ENCODE results near the gene TMEM178A. TPM values are rescaled to one million over a fixed set of nuclear protein-coding genes. Genes with fewer than 3 reads are reported as not detected.

TMEM178A gene
- total and polyA plus RNA-seq, 4 donors, result 2.0 to 9.5 (median 4.7) TPM

GRCh38 chr2:39664888-39665591, 677 bp upstream of the TMEM178A start:
- Histone ChIP-seq H3K27me3 (ENCODE audit: control insufficient read depth in 1 of 2, insufficient read depth in 2 of 2, low read length in 1 of 2) (no peaks in the 10 kb centered on the region), H3K4me1 (ENCODE audit: control insufficient read depth in 1 of 2, insufficient read depth in 2 of 2, low read length in 2 of 2) (no peaks in the 10 kb centered on the region), H3K9me3 (ENCODE audit: control insufficient read depth, low read length) (no peaks in the 10 kb centered on the region), H3K4me3 (ENCODE audit: low read length in 2 of 2) (peak overlapping the region; percentile 74 to 82), H3K36me3 (ENCODE audit: control insufficient read depth in 1 of 2, insufficient read depth in 2 of 2, low read length in 1 of 2) (no peaks in the 10 kb centered on the region), H3K27ac (ENCODE audit: low read depth in 1 of 2, low read length in 2 of 2) (peak overlapping the region in 1 of 2 donors; percentile 13)
- DNase-seq, result no peak
- intact Hi-C loops (cut with DNase I), result no loop called here
- ATAC-seq (ENCODE audit: low FRiP score), result no peak
- 26 to 28% methylated on average over 26 of the region's 26 CpGs for WGBS, 2 donors

GRCh38 chr2:39666491-39667101, 879 bp downstream of the TMEM178A start:
- Histone ChIP-seq H3K36me3 (ENCODE audit: control insufficient read depth in 1 of 2, insufficient read depth in 2 of 2, low read length in 1 of 2) (no peaks in the 10 kb centered on the region), H3K4me3 (ENCODE audit: low read length in 2 of 2) (peak overlapping the region; percentile 74 to 82), H3K9me3 (ENCODE audit: control insufficient read depth, low read length) (no peaks in the 10 kb centered on the region), H3K27me3 (ENCODE audit: control insufficient read depth in 1 of 2, insufficient read depth in 2 of 2, low read length in 1 of 2) (no peaks in the 10 kb centered on the region), H3K4me1 (ENCODE audit: control insufficient read depth in 1 of 2, insufficient read depth in 2 of 2, low read length in 2 of 2) (no peaks in the 10 kb centered on the region), H3K27ac (ENCODE audit: low read depth in 1 of 2, low read length in 2 of 2) (no peak overlapping the region)
- ATAC-seq (ENCODE audit: low FRiP score) (peak; percentile 37), DNase-seq (no peak)
- intact Hi-C loops (cut with DNase I), result no loop called here
- WGBS, 2 donors, result 1% methylated on average over 25 of the region's 25 CpGs

GRCh38 chr2:39667104-39667885, 1.6 kb downstream of the TMEM178A start:
- no peak overlapping the region for H3K27ac ChIP-seq (ENCODE audit: low read depth in 1 of 2, low read length in 2 of 2)
- peak overlapping the region; percentile 74 to 82 for H3K4me3 ChIP-seq (ENCODE audit: low read length in 2 of 2)
- intact Hi-C loops (cut with DNase I), result no loop called here

GRCh38 chr2:39667886-39668276, 2.2 kb downstream of the TMEM178A start:
- Histone ChIP-seq H3K27ac (ENCODE audit: low read depth in 1 of 2, low read length in 2 of 2) (no peak overlapping the region), H3K27me3 (ENCODE audit: control insufficient read depth in 1 of 2, insufficient read depth in 2 of 2, low read length in 1 of 2) (no peaks in the 10 kb centered on the region), H3K9me3 (ENCODE audit: control insufficient read depth, low read length) (no peaks in the 10 kb centered on the region), H3K36me3 (ENCODE audit: control insufficient read depth in 1 of 2, insufficient read depth in 2 of 2, low read length in 1 of 2) (no peaks in the 10 kb centered on the region), H3K4me3 (ENCODE audit: low read length in 2 of 2) (no peak overlapping the region), H3K4me1 (ENCODE audit: control insufficient read depth in 1 of 2, insufficient read depth in 2 of 2, low read length in 2 of 2) (no peaks in the 10 kb centered on the region)
- no peak for ATAC-seq (ENCODE audit: low FRiP score)
- intact Hi-C loops (cut with DNase I), result no loop called here
- no peak for DNase-seq

More at GRCh38 chr2:39667104-39667885, 1.6 kb downstream of the TMEM178A start:
- Histone ChIP-seq H3K27me3 (ENCODE audit: control insufficient read depth in 1 of 2, insufficient read depth in 2 of 2, low read length in 1 of 2) (no peaks in the 10 kb centered on the region), H3K4me1 (ENCODE audit: control insufficient read depth in 1 of 2, insufficient read depth in 2 of 2, low read length in 2 of 2) (no peaks in the 10 kb centered on the region), H3K9me3 (ENCODE audit: control insufficient read depth, low read length) (no peaks in the 10 kb centered on the region), H3K36me3 (ENCODE audit: control insufficient read depth in 1 of 2, insufficient read depth in 2 of 2, low read length in 1 of 2) (no peaks in the 10 kb centered on the region)
- no peak for ATAC-seq (ENCODE audit: low FRiP score)
- DNase-seq, result no peak
- WGBS, 2 donors, result 7 to 10% methylated on average over 7 of the region's 7 CpGs

GRCh38 chr2:39668576-39669080, 2.9 kb downstream of the TMEM178A start:
- DNase-seq, result no peak
- Histone ChIP-seq H3K36me3 (ENCODE audit: control insufficient read depth in 1 of 2, insufficient read depth in 2 of 2, low read length in 1 of 2) (no peaks in the 10 kb centered on the region), H3K4me1 (ENCODE audit: control insufficient read depth in 1 of 2, insufficient read depth in 2 of 2, low read length in 2 of 2) (no peaks in the 10 kb centered on the region), H3K9me3 (ENCODE audit: control insufficient read depth, low read length) (no peaks in the 10 kb centered on the region), H3K27ac (ENCODE audit: low read depth in 1 of 2, low read length in 2 of 2) (no peak overlapping the region), H3K4me3 (ENCODE audit: low read length in 2 of 2) (no peak overlapping the region), H3K27me3 (ENCODE audit: control insufficient read depth in 1 of 2, insufficient read depth in 2 of 2, low read length in 1 of 2) (no peaks in the 10 kb centered on the region)
- intact Hi-C loops (cut with DNase I), result no loop called here
- no peak for ATAC-seq (ENCODE audit: low FRiP score)
- 96 to 99% methylated on average over 1 of the region's 1 CpG for WGBS, 2 donors

- Histone ChIP-seq H3K4me3 (ENCODE audit: low read length in 2 of 2) (no peak overlapping the region), H3K36me3 (ENCODE audit: control insufficient read depth in 1 of 2, insufficient read depth in 2 of 2, low read length in 1 of 2) (no peaks in the 10 kb centered on the region), H3K27me3 (ENCODE audit: control insufficient read depth in 1 of 2, insufficient read depth in 2 of 2, low read length in 1 of 2) (no peaks in the 10 kb centered on the region), H3K27ac (ENCODE audit: low read depth in 1 of 2, low read length in 2 of 2) (no peak overlapping the region), H3K4me1 (ENCODE audit: control insufficient read depth in 1 of 2, insufficient read depth in 2 of 2, low read length in 2 of 2) (no peaks in the 10 kb centered on the region), H3K9me3 (ENCODE audit: control insufficient read depth, low read length) (no peaks in the 10 kb centered on the region)
- intact Hi-C loops (cut with DNase I), result no loop called here
- 66 to 76% methylated on average over 4 of the region's 4 CpGs for WGBS, 2 donors
- ATAC-seq (ENCODE audit: low FRiP score) (no peak), DNase-seq (no peak)
Observed at GRCh38 chr2:39671604-39672003, 5.9 kb downstream of the TMEM178A start.

- Histone ChIP-seq H3K27ac (ENCODE audit: low read depth in 1 of 2, low read length in 2 of 2) (no peak overlapping the region), H3K4me3 (ENCODE audit: low read length in 2 of 2) (no peak overlapping the region), H3K9me3 (ENCODE audit: control insufficient read depth, low read length) (no peaks in the 10 kb centered on the region), H3K36me3 (ENCODE audit: control insufficient read depth in 1 of 2, insufficient read depth in 2 of 2, low read length in 1 of 2) (no peaks in the 10 kb centered on the region), H3K27me3 (ENCODE audit: control insufficient read depth in 1 of 2, insufficient read depth in 2 of 2, low read length in 1 of 2) (no peaks in the 10 kb centered on the region), H3K4me1 (ENCODE audit: control insufficient read depth in 1 of 2, insufficient read depth in 2 of 2, low read length in 2 of 2) (no peaks in the 10 kb centered on the region)
- no peak for DNase-seq
- intact Hi-C loops (cut with DNase I), result no loop called here
- WGBS, 2 donors, result 86 to 91% methylated on average over 7 of the region's 7 CpGs
- ATAC-seq (ENCODE audit: low FRiP score), result no peak
Observed at GRCh38 chr2:39673018-39673417, 7.3 kb downstream of the TMEM178A start.

GRCh38 chr2:39676342-39676741, 10.6 kb downstream of the TMEM178A start:
- no peaks in the 10 kb centered on the region for H3K36me3 ChIP-seq (ENCODE audit: control insufficient read depth in 1 of 2, insufficient read depth in 2 of 2, low read length in 1 of 2)
- no peak overlapping the region for H3K27ac ChIP-seq (ENCODE audit: low read depth in 1 of 2, low read length in 2 of 2)
- WGBS, 2 donors, result 96 to 98% methylated on average over 7 of the region's 7 CpGs
- intact Hi-C loops (cut with DNase I), result no loop called here
- H3K27me3 ChIP-seq (ENCODE audit: control insufficient read depth in 1 of 2, insufficient read depth in 2 of 2, low read length in 1 of 2), result no peaks in the 10 kb centered on the region
- H3K4me3 ChIP-seq (ENCODE audit: low read length in 2 of 2), result no peak overlapping the region
- ATAC-seq (ENCODE audit: low FRiP score), result no peak
- no peak for DNase-seq
- H3K9me3 ChIP-seq (ENCODE audit: control insufficient read depth, low read length), result no peaks in the 10 kb centered on the region
- H3K4me1 ChIP-seq (ENCODE audit: control insufficient read depth in 1 of 2, insufficient read depth in 2 of 2, low read length in 2 of 2), result no peaks in the 10 kb centered on the region
